Urothelium cell line (cell line): Measurements from ENCODE around the gene MOB2.

Source experiments
- DNase-seq: peaks from one replicate; pipeline ENCODE4 v3.0.0; 2011; ENCODE audit warnings: low spot score, mixed read lengths
- FAIRE-seq: peaks from 2 replicates; lab custom pipeline; 2011; peaks lifted over from hg19 to GRCh38; lab: Jason Lieb, UNC

Gene MOB2

GRCh38 chr11:1486054-1486825 is at the start of gene MOB2:
TSS of gene MOB2 (minus strand) at chr11:1486779. CDS start at chr11:1486556, 223 bp downstream.
- no peak for DNase-seq
- no peak for FAIRE-seq

GRCh38 chr11:1534682-1535081 is 48.1 kb upstream of the MOB2 start:
- no peak for FAIRE-seq

GRCh38 chr11:1534171-1534570 is 47.6 kb upstream of the MOB2 start:
- FAIRE-seq = no peak
- no peak for DNase-seq

More at GRCh38 chr11:1534682-1535081, 48.1 kb upstream of the MOB2 start:
- peak; percentile 49 for DNase-seq

- DNase-seq = no peak
- no peak for FAIRE-seq
Measured at GRCh38 chr11:1533342-1533725, 46.8 kb upstream of the MOB2 start.

- DNase-seq = no peak
Measured at GRCh38 chr11:1532606-1533341, 46.2 kb upstream of the MOB2 start.

GRCh38 chr11:1532014-1532586 is 45.5 kb upstream of the MOB2 start:
- FAIRE-seq (no peak), DNase-seq (no peak)

More at GRCh38 chr11:1532606-1533341, 46.2 kb upstream of the MOB2 start:
- no peak for FAIRE-seq

- FAIRE-seq (no peak), DNase-seq (no peak)
Measured at GRCh38 chr11:1531449-1532013, 45.0 kb upstream of the MOB2 start.

GRCh38 chr11:1530686-1531448 is 44.3 kb upstream of the MOB2 start:
- no peak for FAIRE-seq
- no peak for DNase-seq

GRCh38 chr11:1529774-1530173 is 43.2 kb upstream of the MOB2 start:
- DNase-seq (no peak), FAIRE-seq (no peak)

GRCh38 chr11:1529286-1529685 is 42.7 kb upstream of the MOB2 start:
- no peak for FAIRE-seq

GRCh38 chr11:1528710-1529109 is 42.1 kb upstream of the MOB2 start:
- DNase-seq = no peak
- no peak for FAIRE-seq

More at GRCh38 chr11:1529286-1529685, 42.7 kb upstream of the MOB2 start:
- DNase-seq = no peak

GRCh38 chr11:1526785-1527184 is 40.2 kb upstream of the MOB2 start:
- DNase-seq (no peak), FAIRE-seq (no peak)

- FAIRE-seq (no peak), DNase-seq (no peak)
Measured at GRCh38 chr11:1523779-1524178, 37.2 kb upstream of the MOB2 start.

GRCh38 chr11:1523077-1523476 is 36.5 kb upstream of the MOB2 start:
- DNase-seq (no peak), FAIRE-seq (no peak)

- no peak for DNase-seq
- FAIRE-seq = no peak
Measured at GRCh38 chr11:1522081-1522424, 35.5 kb upstream of the MOB2 start.

GRCh38 chr11:1521382-1522080 is 35.0 kb upstream of the MOB2 start:
- FAIRE-seq (no peak), DNase-seq (no peak)

- no peak for FAIRE-seq
- no peak for DNase-seq
Measured at GRCh38 chr11:1520663-1521267, 34.2 kb upstream of the MOB2 start.

- no peak for DNase-seq
- FAIRE-seq = no peak
Measured at GRCh38 chr11:1520209-1520662, 33.7 kb upstream of the MOB2 start.
